Measurements from ENCODE around the gene PPFIBP2. TPM values are rescaled to one million over a fixed set of nuclear protein-coding genes. Genes with fewer than 3 reads are reported as not detected.

The PPFIBP2 gene
- total RNA-seq, 4 donors from 2014 or later, result 8.0 to 26.5 (median 11.3) TPM

GRCh38 chr11:7578276-7578955 lies 64.6 kb downstream of the PPFIBP2 start:
- no peaks in the 10 kb centered on the region for H3K9me3 ChIP-seq
- H3K36me3 ChIP-seq, result no peaks in the 10 kb centered on the region
- ATAC-seq, result no peak
- TF ChIP-seq EP300 (IDR thresholded peaks at IDR 0.05) (no peak), POLR2AphosphoS5 (IDR thresholded peaks at IDR 0.05) (no peak), CTCF (IDR thresholded peaks at IDR 0.05) (no peak), POLR2A (IDR thresholded peaks at IDR 0.05) (no peak)
- WGBS, 2 donors (ENCODE audit: low coverage in 1 of 2), result 48 to 67% methylated on average over 3 to 8 of the region's 9 CpGs
- peaks cover 0 to 78% (median 24%) of the 10 kb centered on the region in 3 donors for H3K4me1 ChIP-seq
- peak overlapping the region in 1 of 2 donors; percentile 38 for H3K4me3 ChIP-seq
- peak overlapping the region in 3 of 4 donors; percentile 70 to 80 (median 75) for H3K27ac ChIP-seq
- peaks cover 30% of the 10 kb centered on the region for H3K27me3 ChIP-seq

GRCh38 chr11:7579361-7579791 lies 65.6 kb downstream of the PPFIBP2 start:
- Histone ChIP-seq H3K36me3 (no peaks in the 10 kb centered on the region), H3K4me3 (no peak overlapping the region), H3K27me3 (peaks cover 24% of the 10 kb centered on the region), H3K9me3 (no peaks in the 10 kb centered on the region), H3K27ac (peak overlapping the region in 3 of 4 donors; percentile 21 to 75 (median 33)), H3K4me1 (peaks cover 0 to 78% (median 24%) of the 10 kb centered on the region in 3 donors)
- 0 to 38% methylated on average over 1 of the region's 1 CpG for WGBS, 2 donors (ENCODE audit: low coverage in 1 of 2)
- TF ChIP-seq POLR2AphosphoS5 (IDR thresholded peaks at IDR 0.05), result no peak
- TF ChIP-seq POLR2A (IDR thresholded peaks at IDR 0.05), result no peak
- no peak for TF ChIP-seq EP300 (IDR thresholded peaks at IDR 0.05)
- no peak for TF ChIP-seq CTCF (IDR thresholded peaks at IDR 0.05)
- peak; percentile 65 for ATAC-seq

GRCh38 chr11:7581021-7581590 lies 67.3 kb downstream of the PPFIBP2 start:
- Histone ChIP-seq H3K36me3 (no peaks in the 10 kb centered on the region), H3K27ac (peak overlapping the region in 3 of 4 donors; percentile 1 to 57 (median 8)), H3K4me3 (no peak overlapping the region), H3K4me1 (peaks cover 0 to 65% (median 18%) of the 10 kb centered on the region in 3 donors), H3K27me3 (peaks cover 16% of the 10 kb centered on the region), H3K9me3 (no peaks in the 10 kb centered on the region)
- WGBS, 2 donors (ENCODE audit: low coverage in 1 of 2), result 50% methylated on average over 1 of the region's 2 CpGs; no CpG with 5 or more reads in 1 of the 2 donors
- TF ChIP-seq POLR2AphosphoS5 (IDR thresholded peaks at IDR 0.05), result no peak
- no peak for TF ChIP-seq POLR2A (IDR thresholded peaks at IDR 0.05)
- TF ChIP-seq CTCF (IDR thresholded peaks at IDR 0.05), result no peak
- no peak for TF ChIP-seq EP300 (IDR thresholded peaks at IDR 0.05)
- no peak for ATAC-seq

- peak overlapping the region in 1 of 4 donors; percentile 35 for H3K27ac ChIP-seq
- H3K4me3 ChIP-seq, result no peak overlapping the region
- whole genome bisulfite sequencing, 2 donors (ENCODE audit: low coverage in 1 of 2), result 38 to 50% methylated on average over 1 to 2 of the region's 2 CpGs
- H3K4me1 ChIP-seq, result peaks cover 0 to 52% (median 15%) of the 10 kb centered on the region in 3 donors
- TF ChIP-seq POLR2AphosphoS5 (IDR thresholded peaks at IDR 0.05) (no peak), EP300 (IDR thresholded peaks at IDR 0.05) (no peak), CTCF (IDR thresholded peaks at IDR 0.05) (no peak), POLR2A (IDR thresholded peaks at IDR 0.05) (no peak)
- H3K27me3 ChIP-seq, result peaks cover 7% of the 10 kb centered on the region
- H3K9me3 ChIP-seq, result no peaks in the 10 kb centered on the region
- ATAC-seq, result peak; percentile 54
- no peaks in the 10 kb centered on the region for H3K36me3 ChIP-seq
Measured at GRCh38 chr11:7582338-7582985, 68.7 kb downstream of the PPFIBP2 start.
